ENCODE measurements around the gene LY6G6D.

Gene LY6G6D

DNA sequence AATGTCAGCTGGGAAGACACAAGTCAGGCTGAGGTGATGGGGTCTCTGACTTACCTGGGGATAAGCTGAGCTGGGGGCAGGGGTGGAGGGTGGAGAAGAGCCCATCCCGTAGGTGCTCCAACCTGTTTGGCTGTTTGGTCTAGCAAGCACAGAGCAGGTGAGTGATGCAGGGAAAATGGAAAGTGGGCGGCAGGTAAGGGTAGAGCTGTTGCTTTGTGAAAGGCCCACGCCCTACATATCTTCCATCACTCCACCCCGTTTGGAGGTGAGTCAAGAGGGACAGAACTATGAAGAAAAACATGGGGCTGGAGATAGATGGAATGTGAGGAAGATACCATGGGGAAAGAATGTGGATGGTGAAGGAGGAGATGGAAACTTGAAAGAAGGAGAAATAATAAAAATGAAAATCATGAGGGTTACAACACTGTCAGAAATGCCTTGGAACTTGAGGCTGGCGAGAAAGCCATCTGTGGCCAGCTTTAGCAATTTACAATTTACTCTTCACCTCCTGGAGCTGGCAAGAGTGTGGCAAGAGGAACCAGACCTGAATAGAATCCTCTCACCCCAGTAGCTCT is 5.1 kb downstream of the LY6G6D start:
- DNase-seq (ENCODE audit: low spot score), result no peak

GRCh38 chr6:31721351-31722020 is 6.3 kb downstream of the LY6G6D start, which contains the start of gene LY6G6C:
Gene LY6G6C, minus strand, starts transcription at chr6:31721746. Its CDS starts 67 bp downstream, at chr6:31721679.
- no peak for DNase-seq (ENCODE audit: low spot score)

GRCh38 chr6:31722173-31722572 is 7.0 kb downstream of the LY6G6D start:
- no peak for DNase-seq (ENCODE audit: low spot score)

- no peak for DNase-seq (ENCODE audit: low spot score)
These were observed 8.3 kb downstream of the LY6G6D start, which contains the start of gene MPIG6B for GRCh38 chr6:31723245-31723979. Gene MPIG6B, plus strand, starts transcription at chr6:31723373. Its CDS starts 11 bp downstream, at chr6:31723384.

DNA sequence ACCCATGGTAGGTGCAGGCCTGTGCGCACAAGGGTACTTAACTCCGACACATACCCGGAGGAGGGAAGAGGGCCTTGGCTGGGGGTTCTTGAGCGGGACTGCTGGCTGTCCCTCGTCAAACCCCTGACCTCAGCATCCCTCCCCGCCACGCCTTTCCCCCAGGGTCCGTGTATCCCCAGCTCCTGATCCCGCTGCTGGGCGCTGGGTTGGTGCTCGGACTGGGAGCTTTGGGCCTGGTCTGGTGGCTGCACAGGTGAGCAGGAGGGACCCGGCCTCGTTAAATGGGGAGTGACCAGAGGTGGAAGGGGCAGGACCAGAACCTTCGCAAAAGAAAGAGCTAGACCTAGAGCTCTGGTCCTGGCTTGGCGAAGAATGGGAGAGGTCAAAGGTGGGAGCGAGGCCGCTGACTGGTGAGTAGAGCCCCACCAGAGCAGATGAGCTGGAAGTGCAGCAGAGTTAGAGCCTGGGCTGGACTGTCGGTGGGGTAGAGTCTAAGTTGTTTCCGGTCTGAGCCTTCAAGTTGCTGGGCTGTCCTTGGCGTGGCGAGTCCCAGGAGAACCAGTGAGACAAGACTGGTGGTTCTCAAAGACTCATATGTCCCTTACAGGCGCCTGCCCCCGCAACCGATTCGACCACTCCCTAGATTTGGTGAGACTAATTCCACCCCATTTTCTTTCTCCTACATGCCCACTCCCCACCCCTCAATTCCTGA is 9.0 kb downstream of the LY6G6D start:
- DNase-seq (ENCODE audit: low spot score), result no peak

GRCh38 chr6:31725502-31726350 is 10.6 kb downstream of the LY6G6D start:
- DNase-seq (ENCODE audit: low spot score), result no peak

GRCh38 chr6:31727034-31727716 is 12.0 kb downstream of the LY6G6D start:
- DNase-seq (ENCODE audit: low spot score), result no peak

DNA sequence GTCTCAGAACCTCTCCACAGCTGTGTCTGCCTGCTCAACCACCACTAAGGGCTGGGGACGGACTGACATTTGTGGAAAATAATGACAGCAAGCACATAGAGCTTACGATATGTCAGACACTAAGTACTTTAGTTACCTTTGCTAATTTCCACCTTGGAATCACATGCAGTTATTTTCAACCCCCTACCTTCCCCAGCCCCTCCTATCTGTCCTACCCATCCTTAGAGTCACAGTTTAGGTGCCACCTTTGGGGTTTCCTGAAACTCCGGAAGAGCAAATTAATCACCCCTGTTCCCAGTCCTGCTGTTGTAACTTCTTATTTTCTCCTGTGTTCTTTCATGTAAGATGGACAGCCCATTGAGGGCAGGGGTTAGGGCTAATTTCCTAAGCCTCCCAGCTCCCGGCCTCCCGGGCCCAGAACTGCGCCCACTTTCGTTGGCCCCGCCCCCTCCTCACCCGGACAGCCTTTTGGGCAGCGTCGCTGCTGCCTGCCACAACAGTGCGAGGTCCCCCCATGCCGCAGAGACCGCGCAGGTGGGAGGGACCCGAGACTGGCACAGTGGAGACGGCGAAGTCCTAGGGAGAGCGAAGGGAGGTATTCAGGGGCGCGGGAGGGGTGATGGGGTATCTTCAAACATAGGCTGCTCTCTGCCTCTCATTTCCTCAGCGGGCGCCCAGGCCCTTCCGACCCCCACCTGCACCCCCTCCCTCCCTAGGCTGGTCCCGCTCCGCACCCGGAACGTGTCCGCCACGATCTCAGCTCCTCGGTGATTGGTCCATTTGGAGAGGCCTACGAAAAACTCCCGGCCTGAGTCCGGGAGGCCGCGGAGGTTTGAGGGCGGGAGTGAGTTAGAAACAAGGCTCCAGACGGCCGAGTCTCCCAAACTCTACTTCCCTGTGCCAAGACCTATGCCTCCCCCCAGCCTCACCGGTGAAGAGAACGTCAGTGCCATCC is 12.8 kb downstream of the LY6G6D start:
- DNase-seq (ENCODE audit: low spot score), result no peak

- DNase-seq (ENCODE audit: low spot score), result no peak
These were observed 13.8 kb downstream of the LY6G6D start, which contains the start of gene DDAH2 for GRCh38 chr6:31728767-31729514. Gene DDAH2, minus strand, starts transcription at chr6:31729299. Its CDS starts 138 bp downstream, at chr6:31729161.

DNA sequence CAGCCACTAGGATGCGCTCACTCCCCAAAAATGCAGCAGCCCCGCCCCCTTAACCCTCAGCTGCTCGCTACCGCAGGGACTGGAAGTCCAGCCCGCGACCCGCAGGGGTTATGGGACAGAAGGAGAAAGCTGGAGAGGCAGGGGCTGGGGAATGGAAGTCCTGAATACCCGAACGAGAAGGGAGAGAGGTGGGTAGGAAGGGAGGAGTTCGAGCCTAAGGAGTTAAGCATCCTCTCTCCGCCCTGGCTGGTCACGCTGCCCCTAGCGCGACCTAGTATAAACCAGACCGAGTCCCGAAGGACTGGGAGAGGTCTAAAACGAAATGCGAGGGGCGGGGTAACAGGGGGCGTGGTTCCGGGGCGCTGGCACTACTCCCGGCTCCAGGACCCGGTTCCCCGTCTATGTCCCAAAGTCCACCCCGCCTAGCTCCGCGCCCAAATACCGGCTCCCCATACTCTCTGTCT is 14.4 kb downstream of the LY6G6D start:
- DNase-seq (ENCODE audit: low spot score), result peak; percentile 94

GRCh38 chr6:31729979-31730630 is 15.0 kb downstream of the LY6G6D start:
- peak; percentile 90 for DNase-seq (ENCODE audit: low spot score)

- DNase-seq (ENCODE audit: low spot score), result no peak
These were observed 15.5 kb downstream of the LY6G6D start for GRCh38 chr6:31730631-31731086.

GRCh38 chr6:31732029-31732428 is 16.9 kb downstream of the LY6G6D start:
- DNase-seq (ENCODE audit: low spot score), result no peak

- no peak for DNase-seq (ENCODE audit: low spot score)
These were observed 18.6 kb downstream of the LY6G6D start for GRCh38 chr6:31733734-31734133.

GRCh38 chr6:31734247-31734820 is 19.2 kb downstream of the LY6G6D start:
- no peak for DNase-seq (ENCODE audit: low spot score)

DNA sequence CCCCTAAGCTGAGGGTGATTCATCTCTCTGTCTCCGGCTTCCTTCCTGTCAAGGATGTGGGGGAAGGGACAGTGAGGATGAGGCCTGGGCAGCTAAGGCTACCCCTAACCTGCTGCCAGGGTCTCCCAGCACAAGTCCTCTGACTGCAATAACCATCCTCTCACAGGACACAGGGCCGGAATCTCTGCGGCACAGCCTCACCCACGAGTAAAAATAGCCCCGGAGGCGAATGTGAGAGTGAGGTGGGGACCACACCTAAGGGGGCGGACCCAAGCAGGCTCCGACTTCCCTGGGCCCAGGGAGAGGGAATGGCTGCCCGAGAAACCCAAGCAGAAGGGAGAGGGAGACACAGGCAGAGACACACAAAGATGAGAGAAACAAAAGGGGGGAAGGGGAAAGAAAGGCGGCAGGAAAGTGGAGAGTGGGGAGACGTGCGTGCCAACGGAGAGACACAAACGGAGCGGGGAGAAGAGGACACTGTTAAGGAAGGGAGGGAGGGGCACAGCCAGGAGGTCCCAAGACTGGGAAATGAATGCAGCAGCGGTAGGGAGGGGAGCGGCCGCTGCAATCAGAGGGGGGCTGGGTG is 19.8 kb downstream of the LY6G6D start:
- DNase-seq (ENCODE audit: low spot score), result peak; percentile 63

GRCh38 chr6:31736021-31736767 is 21.0 kb downstream of the LY6G6D start, which contains the start of gene CLIC1:
Gene CLIC1, minus strand, starts transcription at chr6:31736530. Its CDS starts 230 bp downstream, at chr6:31736300.
- peak; percentile 88 for DNase-seq (ENCODE audit: low spot score)
